Nucleus accumbens (tissue), 56 donors: ENCODE data around the gene PCDHGA1.
"Not testable (repeated sequence)": the region's sequence is repeated elsewhere in the genome, so short reads cannot be mapped to it uniquely, and the experiment has no call there.

Experiments
- DNase-seq, 56 donors: peaks; one replicate each; lab custom pipeline; 2025; lab: John Stamatoyannopoulos, UW

Gene PCDHGA1

DNA sequence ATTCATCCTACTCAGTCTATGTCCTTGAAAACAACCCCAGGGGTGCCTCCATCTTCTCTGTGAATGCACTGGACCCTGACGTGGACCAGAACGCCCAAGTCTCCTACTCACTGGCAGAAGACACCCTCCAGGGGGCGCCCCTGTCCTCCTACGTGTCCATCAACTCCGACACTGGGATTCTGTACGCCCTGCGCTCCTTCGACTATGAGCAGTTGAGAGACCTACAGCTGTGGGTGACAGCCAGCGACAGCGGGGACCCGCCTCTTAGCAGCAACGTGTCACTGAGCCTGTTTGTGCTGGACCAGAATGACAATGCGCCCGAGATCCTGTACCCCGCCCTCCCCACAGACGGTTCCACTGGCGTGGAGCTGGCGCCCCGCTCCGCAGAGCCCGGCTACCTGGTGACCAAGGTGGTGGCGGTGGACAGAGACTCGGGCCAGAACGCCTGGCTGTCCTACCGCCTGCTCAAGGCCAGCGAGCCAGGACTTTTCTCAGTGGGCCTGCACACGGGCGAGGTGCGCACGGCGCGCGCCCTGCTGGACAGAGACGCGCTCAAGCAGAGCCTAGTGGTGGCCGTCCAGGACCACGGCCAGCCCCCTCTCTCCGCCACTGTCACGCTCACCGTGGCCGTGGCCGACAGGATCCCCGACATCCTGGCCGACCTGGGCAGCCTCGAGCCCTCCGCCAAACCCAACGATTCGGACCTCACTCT, 45.3 kb downstream of the PCDHGA1 start:
- DNase-seq: not testable (repeated sequence)

- DNase-seq: no peak
Measured at GRCh38 chr5:141382469-141383294, 52.4 kb downstream of the PCDHGA1 start, which contains the start of gene PCDHGA7. TSS of gene PCDHGA7 (plus strand) at chr5:141382742. CDS start at chr5:141382900, 158 bp downstream.

- DNase-seq: no peak
Measured at GRCh38 chr5:141383345-141383744, 53.0 kb downstream of the PCDHGA1 start.

DNA sequence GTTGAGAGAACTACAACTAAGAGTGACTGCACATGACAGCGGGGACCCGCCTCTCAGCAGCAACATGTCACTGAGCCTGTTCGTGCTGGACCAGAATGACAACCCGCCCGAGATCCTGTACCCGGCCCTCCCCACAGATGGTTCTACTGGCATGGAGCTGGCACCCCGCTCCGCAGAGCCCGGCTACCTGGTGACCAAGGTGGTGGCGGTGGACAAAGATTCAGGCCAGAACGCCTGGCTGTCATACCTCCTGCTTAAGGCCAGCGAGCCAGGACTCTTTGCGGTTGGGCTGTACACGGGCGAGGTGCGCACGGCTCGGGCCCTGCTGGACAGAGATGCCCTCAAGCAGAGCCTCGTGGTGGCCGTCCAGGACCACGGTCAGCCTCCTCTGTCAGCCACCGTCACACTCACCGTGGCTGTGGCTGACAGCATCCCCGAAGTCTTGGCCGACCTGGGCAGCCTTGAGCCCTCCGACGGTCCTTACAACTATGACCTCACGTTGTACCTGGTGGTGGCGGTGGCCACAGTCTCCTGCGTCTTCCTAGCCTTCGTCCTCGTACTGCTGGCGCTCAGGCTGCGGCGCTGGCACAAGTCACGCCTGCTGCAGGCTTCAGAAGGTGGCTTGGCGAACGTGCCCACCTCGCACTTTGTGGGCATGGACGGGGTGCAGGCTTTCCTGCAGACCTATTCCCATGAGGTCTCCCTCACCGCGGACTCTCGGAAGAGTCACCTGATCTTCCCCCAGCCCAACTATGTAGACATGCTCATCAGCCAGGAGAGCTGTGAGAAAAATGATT, 54.4 kb downstream of the PCDHGA1 start:
- no peak for DNase-seq

DNA sequence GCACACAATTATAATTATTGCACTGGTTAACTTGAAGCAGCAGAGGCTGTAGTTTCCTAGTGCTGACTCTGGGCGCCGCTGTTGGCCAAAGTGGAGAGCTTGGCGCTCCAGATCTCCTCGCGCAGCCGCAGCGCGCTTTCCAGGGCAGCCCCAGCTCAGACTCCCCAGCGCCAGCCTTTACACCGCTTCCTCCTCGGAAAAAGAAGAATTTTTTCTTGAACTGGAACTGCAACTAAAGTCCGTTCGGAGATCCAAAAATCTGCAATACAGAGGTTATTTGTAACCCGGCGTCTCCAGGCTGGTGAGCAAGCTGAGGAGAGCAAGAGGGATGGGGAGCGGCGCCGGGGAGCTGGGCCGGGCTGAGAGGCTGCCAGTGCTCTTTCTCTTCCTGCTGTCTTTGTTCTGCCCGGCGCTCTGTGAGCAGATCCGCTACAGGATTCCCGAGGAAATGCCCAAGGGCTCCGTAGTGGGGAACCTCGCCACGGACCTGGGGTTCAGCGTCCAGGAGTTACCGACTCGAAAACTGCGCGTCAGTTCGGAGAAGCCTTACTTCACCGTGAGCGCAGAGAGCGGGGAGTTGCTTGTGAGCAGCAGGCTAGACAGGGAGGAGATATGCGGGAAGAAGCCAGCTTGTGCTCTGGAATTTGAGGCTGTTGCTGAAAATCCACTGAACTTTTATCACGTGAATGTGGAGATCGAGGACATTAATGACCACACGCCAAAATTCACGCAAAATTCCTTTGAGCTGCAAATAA, 57.4 kb downstream of the PCDHGA1 start, which contains the start of gene PCDHGB4:
Gene PCDHGB4 (plus strand): TSS at position 142 of the 755 bp plus-strand sequence. CDS start 187 bp downstream, at position 329.
- not testable (repeated sequence) for DNase-seq

DNA sequence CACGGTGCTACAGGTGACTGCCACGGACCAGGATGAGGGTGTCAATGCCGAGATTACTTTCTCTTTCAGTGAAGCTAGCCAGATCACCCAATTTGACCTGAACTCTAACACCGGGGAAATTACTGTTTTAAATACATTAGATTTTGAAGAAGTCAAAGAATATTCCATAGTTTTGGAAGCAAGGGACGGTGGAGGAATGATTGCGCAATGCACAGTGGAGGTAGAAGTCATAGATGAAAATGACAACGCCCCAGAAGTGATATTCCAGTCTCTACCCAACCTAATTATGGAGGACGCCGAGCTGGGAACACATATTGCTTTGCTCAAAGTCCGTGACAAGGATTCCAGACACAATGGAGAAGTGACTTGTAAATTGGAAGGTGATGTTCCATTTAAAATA, 58.3 kb downstream of the PCDHGA1 start:
- no peak for DNase-seq

DNA sequence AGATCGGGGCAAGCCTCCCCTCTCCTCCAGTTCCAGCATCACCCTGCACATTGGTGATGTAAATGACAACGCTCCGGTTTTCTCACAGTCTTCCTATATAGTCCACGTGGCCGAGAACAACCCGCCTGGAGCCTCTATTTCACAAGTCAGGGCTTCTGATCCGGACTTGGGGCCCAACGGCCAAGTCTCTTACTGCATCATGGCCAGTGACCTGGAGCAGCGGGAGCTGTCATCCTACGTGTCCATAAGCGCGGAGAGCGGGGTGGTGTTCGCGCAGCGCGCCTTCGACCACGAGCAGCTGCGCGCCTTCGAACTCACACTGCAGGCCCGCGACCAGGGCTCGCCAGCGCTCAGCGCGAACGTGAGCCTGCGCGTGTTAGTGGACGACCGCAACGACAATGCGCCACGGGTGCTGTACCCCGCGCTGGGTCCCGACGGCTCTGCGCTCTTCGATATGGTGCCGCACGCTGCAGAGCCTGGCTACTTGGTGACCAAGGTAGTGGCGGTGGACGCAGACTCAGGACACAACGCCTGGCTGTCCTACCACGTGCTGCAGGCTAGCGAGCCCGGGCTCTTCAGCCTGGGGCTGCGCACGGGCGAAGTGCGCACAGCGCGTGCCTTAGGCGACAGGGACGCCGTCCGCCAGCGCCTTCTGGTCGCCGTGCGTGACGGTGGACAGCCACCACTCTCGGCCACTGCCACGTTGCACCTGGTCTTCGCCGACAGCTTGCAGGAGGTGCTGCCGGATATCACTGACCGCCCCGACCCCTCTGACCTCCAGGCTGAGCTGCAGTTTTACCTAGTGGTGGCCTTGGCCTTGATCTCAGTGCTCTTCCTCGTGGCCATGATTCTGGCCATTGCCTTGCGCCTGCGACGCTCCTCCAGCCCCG, 59.1 kb downstream of the PCDHGA1 start:
- no peak for DNase-seq

DNA sequence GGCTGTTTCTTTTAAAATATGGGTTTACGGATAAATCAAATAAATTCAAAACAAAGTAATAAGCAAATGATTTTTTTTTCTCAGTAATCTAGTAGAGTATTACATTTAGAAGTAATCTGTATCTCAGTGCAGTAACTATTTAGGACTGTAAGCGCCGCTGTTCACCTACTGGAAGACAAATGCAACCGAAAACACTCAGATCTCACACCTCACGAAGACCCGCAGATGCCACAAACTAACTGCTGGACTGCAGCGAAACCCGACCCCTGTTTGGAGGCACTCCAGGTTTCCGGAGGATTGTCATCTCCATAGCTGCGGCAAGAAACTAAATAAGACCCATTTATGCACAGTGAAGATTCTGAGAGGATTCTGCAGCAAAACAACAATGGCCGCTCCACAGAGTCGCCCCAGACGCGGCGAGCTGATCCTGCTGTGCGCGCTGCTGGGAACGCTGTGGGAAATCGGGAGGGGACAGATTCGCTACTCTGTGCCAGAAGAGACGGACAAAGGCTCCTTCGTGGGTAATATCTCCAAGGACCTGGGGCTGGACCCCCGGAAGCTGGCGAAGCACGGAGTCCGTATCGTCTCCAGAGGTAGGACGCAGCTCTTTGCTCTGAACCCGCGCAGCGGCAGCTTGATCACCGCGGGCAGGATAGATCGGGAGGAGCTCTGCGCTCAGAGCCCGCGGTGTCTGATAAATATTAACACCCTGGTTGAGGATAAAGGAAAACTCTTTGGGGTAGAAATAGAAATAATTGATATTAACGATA, 62.3 kb downstream of the PCDHGA1 start, which contains the start of gene PCDHGA8:
Gene PCDHGA8 (plus strand): TSS at position 205 of the 770 bp plus-strand sequence. CDS start 181 bp downstream, at position 386.
- DNase-seq: no peak

DNA sequence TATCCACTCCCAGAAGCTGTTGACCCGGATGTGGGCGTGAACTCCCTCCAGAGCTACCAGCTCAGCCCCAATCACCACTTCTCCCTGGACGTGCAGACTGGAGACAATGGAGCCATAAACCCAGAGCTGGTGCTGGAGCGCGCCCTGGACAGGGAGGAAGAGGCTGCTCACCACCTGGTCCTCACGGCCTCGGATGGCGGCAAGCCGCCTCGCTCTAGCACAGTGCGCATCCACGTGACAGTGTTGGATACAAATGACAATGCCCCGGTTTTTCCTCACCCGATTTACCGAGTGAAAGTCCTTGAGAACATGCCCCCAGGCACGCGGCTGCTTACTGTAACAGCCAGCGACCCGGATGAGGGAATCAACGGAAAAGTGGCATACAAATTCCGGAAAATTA, 63.0 kb downstream of the PCDHGA1 start:
- DNase-seq: no peak

GRCh38 chr5:141394401-141395187, 64.3 kb downstream of the PCDHGA1 start:
- DNase-seq: not testable (repeated sequence)

DNA sequence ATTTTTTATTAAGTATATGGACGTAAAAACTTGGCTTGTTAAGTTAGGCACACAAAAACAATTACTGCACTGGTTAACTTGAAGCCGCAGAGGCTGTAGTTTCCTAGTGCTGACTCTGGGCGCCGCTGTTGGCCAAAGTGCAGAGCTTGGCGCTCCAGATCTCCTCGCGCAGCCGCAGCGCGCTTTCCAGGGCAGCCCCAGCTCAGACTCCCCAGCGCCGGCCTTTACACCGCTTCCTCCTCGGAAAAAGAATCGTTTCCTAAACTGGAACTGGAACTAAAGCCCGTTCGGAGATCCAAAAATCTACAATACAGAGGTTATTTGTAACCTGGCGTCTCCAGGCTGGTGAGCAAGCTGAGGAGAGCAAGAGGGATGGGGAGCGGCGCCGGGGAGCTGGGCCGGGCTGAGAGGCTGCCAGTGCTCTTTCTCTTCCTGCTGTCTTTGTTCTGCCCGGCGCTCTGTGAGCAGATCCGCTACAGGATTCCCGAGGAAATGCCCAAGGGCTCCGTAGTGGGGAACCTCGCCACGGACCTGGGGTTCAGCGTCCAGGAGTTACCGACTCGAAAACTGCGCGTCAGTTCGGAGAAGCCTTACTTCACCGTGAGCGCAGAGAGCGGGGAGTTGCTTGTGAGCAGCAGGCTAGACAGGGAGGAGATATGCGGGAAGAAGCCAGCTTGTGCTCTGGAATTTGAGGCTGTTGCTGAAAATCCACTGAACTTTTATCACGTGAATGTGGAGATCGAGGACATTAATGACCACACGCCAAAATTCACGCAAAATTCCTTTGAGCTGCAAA, 67.6 kb downstream of the PCDHGA1 start, which contains the start of gene PCDHGB5:
Gene PCDHGB5 (plus strand): TSS at position 192 of the 796 bp plus-strand sequence. CDS start 181 bp downstream, at position 373.
- peak in 3 of 56 donors; percentile 19 to 31 (median 22) for DNase-seq

GRCh38 chr5:141398608-141399007, 68.3 kb downstream of the PCDHGA1 start:
- no peak for DNase-seq

DNA sequence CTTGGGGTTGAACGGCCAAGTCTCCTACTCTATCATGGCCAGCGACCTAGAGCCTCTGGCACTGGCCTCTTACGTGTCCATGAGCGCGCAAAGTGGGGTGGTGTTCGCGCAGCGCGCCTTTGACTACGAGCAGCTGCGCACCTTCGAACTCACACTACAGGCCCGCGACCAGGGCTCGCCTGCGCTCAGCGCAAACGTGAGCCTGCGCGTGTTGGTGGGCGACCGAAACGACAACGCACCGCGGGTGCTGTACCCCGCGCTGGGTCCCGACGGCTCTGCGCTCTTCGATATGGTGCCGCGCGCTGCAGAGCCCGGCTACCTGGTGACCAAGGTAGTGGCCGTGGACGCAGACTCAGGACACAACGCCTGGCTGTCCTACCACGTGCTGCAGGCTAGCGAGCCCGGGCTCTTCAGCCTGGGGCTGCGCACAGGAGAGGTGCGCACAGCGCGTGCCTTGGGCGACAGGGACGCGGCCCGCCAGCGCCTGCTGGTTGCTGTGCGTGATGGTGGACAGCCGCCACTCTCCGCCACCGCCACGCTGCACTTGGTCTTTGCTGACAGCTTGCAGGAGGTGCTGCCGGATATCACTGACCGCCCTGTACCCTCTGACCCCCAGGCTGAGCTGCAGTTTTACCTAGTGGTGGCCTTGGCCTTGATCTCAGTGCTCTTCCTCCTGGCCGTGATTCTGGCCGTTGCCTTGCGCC, 69.4 kb downstream of the PCDHGA1 start:
- DNase-seq: no peak

DNA sequence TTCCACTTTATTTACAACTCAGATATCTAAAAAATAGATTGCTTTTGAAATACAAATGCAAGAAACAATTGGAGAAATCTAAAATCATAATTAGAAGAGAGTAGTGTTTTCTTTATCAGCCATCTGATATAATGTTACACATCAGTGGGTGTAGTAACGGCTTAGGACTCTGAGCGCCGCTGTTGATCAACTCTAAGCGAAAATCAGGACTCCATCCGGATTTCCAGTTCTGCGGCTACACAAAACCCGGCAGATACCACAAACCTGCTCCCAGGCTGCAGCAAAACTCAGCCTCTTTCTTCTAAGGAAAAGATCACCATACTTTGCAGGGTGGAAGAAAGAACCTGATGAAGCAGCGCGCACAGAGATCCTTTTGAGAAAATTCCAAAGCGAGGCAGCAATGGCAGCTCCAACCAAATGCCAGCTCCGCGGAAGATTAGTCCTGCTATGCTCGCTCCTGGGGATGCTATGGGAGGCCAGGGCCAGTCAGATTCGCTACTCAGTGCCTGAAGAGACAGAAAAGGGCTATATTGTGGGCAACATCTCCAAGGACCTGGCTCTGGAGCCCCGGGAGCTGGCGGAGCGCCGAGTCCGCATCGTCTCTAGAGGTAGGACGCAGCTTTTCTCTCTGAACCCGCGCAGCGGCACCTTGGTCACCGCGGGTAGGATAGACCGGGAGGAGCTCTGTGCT, 72.4 kb downstream of the PCDHGA1 start, which contains the start of gene PCDHGA9:
Gene PCDHGA9 (plus strand): TSS at position 226 of the 691 bp plus-strand sequence. CDS start 175 bp downstream, at position 401.
- DNase-seq: peak in 1 of 56 donors; percentile 23

DNA sequence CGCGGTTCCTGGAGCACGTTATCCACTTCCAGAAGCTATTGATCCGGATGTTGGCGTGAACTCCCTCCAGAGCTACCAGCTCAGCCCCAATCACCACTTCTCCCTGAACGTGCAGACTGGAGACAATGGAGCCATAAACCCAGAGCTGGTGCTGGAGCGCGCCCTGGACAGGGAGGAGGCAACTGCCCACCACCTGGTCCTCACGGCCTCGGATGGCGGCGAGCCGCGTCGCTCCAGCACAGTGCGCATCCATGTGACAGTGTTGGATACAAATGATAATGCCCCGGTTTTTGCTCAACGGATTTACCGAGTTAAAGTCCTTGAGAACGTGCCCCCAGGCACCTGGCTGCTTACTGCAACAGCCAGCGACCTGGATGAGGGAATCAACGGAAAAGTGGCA, 73.1 kb downstream of the PCDHGA1 start:
- DNase-seq: no peak
